Cortex of kidney (tissue), 1 donor: ENCODE measurements around the gene SPATA31D4.
"Not testable (repeated sequence)": the region's sequence is repeated elsewhere in the genome, so short reads cannot be mapped to it uniquely, and the experiment has no call there.

ENCODE experiments used
- DNase-seq: peaks from one replicate; lab custom pipeline; 2025; lab: John Stamatoyannopoulos, UW

SPATA31D4 gene

DNA sequence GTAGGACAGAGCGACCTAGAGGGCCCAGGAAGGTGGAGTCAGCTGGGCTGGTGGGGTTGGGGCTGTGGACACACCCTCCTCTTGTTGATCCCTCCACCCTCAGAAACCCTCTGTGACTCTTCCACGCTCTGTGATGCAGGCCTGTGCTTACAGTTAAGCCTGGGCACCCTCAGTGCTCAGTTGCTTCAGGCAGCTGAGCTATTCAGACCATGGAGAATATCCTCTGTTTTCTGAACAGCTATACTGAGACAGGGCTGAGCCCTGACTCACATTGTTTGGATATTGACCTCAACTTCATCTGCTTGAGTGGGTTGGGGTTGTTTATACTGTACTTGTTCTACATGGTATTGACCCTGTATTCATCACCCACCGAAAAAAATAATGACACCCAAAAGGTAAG is at the start of gene SPATA31D4:
TSS of gene SPATA31D4 (plus strand) at position 124 of the 400 bp plus-strand sequence. CDS start at position 210, 86 bp downstream.
- DNase-seq = not testable (repeated sequence)

DNA sequence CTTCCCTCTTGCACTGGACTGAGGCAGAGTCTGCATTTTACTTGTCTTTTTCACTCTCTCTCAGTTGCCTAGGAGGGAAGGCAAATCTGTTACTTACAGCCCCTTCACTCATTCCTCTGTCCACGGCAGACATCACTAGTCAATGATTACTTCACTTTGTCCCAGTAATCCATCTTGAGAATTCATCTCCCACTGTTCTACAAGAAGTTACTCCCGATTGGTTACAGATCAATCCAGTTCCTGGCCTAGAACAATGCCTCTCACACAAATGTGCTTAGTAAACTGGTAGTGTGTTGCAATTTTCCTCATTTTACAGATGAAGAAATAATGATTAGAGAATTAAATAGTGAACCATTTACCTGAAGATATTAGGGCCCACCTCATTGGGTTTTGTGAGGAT is 49.7 kb upstream of the SPATA31D4 start:
- no peak for DNase-seq

DNA sequence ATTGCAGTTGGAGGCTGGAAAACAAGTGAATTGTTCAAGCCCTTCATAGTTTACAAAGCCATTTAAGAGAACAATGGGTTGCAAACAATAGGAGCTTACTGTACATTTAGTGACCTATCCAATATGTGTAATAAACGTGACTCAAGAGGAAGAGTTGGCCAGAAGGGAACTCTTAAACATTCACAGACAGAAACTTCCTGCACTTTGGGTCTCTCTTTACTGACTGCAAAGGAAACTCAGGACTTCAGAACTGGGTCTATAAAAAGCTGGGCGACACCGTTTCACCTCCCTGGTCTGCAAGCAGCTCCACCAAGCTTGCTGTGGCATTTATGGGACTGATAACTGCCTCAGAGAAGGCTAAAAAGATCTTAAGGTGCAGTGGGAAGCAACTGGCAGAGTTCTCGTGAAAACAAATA is 48.7 kb upstream of the SPATA31D4 start:
- DNase-seq = no peak

DNA sequence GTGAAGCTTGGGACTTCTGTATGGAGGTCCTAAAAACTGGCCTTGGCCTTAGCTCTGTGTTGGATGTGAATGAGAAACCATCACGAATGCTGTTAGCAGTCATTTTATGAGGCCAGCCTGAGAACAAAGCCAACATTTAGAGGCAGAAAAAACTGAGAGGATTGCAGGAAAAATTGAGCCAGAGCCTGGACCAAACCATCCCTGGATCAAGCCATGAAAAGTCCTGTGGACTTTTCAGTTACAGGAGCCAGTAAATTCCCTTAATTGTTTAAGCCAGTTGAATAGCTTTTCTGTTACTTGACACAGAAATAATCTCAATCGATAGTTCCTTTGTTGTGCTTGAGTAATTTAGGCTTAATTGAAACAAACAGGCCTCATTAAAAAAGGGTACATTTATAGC is 42.6 kb upstream of the SPATA31D4 start:
- DNase-seq = no peak

DNA sequence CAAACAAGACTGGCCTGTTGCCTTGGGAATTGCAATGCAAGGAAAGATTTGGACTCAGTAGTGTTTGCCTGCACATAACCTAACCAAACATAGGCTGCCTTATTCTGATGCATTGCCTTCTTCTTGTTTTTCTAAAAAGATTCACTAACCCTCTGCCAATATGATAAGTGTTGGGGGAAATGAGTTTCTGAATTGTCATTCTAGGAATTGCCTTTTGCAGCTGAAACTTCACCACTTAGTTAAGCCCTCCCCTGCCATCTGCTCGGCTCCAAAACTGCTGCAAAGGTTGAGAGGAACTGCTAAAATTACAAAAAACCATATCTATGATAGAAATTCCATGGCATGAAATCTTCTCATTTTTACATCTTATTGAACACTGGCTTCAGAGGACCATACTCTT is 41.6 kb upstream of the SPATA31D4 start:
- DNase-seq = no peak

DNA sequence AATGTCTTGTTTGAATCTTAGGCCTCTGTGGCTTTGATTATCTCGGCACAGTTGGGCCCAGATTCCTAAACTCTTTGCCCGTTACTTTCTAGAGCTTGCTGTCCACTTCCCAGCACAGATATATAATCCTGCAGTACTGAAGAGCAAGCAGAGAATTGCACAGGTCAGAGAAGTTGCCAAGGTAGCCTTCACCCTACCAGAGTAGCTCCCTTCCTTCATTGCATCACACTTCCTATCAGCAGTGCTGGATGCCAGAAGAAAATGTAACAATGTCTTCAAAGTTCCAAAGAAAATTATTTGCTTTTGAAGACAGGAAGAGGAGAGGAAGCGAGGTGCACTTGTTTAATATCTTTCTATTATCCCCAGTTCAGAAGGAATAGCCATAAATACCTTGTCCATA is 38.1 kb upstream of the SPATA31D4 start:
- DNase-seq = no peak

DNA sequence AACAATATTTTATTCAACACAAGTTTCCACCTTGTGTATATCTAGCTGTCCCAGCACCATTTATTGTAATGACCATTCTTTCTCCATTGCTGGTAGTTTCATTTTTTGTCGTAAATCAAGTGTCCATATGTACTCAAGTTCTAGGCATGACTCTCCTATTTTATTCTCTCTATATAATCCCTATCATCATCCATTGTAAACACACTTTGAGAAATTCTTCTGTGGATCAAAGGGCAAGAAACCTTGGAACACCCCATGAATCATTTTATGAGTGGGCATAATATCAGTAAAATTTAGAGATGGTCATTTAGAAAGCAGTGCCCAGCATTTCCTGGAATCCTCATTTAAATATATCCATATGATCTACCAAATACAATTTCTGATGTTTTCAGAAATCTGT is 35.8 kb upstream of the SPATA31D4 start:
- DNase-seq = no peak

DNA sequence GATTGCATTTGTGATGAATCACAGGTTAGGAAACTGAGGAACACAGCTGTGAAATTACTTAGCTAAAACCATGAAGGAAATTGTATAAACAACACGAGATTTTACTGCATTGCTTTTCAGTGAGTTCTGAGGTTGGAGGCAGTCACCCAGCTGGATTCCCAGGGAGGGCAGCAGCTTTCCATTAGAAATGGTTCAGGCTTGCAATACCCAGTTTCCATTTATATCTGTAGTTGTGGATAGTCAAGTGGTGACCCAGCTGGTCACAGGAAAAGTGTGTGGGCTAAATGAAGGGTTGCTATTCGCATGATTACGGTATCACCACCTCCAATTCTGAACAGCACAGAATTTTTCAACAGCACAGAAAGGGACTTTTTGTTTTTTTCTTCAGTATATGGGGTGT is 34.3 kb upstream of the SPATA31D4 start:
- DNase-seq = no peak

DNA sequence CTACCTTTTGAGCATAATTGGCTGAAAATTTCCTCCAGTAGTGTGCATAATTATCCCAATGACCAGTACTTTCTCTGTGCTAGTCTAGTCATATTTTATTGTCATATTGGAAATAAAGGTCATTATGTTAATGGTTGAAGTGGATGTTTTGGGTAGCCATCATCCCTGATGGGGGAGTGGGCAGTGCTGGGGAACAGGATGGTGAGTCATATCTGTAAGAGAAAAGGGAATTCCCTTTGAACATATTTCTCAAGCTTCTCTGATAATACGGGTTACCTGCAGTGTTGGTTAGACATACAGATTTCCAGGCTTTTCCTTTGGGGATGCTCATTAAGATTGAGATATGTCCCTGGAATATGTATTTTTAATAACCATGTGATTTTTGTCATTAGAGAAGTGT is 33.3 kb upstream of the SPATA31D4 start:
- no peak for DNase-seq

DNA sequence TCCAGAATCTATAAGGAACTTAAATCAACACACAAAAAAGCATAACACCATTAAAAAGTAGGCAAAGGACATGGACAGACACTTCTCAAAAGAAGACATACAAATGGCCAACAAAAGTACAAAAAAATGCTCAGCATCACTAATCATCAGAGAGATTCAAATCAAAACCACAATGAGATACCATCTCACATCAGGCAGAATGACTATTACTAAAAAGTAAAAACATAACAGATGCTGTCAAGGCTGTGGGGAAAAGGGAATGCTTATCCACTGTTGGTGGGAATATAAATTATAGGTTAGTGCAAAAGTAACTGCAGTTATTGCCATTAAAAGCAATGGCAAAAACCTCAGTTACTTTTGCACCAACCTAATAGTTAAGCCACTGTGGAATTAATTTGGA is 32.2 kb upstream of the SPATA31D4 start:
- no peak for DNase-seq

DNA sequence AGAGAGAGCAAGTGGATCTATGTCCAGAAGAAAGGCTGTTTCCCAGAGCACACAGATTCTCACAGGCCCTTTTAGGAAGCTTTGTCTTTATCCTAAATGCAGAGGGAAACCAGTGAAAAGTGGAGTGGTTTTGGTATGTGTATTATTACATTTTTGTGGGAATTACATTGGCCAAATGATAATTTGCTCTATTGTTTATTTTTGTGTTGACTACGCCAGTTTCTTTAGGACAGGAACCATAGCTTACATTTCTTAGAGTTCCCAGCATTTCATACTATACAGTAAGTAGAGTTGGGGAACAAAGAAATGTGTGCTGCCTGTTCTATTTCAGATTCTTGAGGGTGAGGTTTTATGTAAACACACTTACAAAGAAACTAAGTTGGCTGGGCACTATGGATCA is 29.4 kb upstream of the SPATA31D4 start:
- DNase-seq = no peak

DNA sequence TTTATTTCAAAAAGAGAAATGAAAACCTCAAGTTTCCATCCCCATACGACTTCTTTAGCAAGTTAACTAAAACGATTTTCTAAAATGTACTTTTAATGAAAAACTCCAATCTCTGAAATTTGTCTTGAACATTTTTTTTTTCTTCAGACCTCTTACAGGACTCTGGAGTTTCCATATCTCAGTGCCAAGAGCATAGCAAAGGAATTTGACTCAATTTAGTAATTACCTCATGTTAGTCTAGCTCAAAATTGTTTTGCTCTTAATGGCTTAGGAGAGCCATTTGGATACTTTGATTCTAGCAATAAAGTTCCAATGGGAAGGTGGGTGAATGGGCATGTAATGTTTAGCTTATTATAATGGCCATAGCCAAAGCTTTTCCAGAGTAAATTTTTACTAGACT is 26.0 kb upstream of the SPATA31D4 start:
- DNase-seq = no peak

DNA sequence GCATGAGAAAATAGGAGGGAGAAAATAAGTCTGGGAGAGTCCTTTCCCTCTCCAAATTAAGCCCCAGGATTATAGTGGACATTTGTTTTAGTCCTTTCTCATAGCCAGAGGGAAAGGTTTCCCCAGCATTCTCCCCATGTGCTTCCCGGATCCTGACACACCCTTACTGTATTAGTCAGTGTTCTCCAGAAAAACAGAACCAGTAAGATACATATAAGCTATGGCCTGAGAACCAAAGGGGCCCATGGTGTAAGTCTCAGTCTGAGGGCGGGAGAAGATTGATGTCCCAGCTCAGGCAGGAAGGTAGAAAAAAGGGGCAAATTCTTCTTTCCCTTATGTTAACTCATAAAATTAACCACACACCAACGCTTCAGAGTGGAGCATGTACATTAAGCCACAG is 25.6 kb upstream of the SPATA31D4 start:
- no peak for DNase-seq

DNA sequence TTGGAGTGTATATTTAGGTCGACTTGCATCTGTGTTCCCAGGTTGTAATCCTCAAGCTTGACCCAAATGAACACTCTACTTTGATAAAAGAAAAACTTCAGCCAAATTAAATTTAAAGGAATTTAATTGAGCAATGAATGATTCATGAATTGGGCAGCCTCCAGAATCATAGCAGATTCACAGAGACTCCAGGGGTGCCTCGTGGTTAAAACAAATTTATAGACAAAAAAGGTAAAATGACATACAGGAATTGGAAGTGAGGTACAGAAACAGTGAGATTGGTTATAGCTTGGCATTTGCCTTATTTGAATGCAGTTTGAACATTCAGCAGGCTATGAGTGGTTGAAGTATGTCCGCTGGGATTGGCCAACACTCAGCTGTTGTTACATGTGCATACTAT is 21.6 kb upstream of the SPATA31D4 start:
- DNase-seq = no peak

DNA sequence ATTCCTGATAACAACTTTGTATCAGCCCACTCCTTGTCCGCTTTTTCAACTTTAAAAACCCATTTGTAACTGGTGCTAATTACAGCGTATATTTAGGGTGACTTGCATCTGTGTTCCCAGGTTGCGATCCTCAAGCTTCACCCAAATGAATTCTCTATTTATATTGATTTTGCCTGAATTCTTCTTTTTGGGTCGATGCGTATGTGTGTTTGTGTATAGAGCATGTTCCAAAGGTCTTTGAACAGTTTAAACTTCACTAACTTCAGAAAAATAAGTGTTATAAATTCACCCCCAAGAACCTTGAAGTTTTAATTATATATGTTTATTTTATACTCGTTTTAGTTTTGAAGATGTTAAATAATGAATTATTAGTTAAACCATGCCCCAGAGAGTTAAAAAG is 16.1 kb upstream of the SPATA31D4 start:
- DNase-seq = no peak

DNA sequence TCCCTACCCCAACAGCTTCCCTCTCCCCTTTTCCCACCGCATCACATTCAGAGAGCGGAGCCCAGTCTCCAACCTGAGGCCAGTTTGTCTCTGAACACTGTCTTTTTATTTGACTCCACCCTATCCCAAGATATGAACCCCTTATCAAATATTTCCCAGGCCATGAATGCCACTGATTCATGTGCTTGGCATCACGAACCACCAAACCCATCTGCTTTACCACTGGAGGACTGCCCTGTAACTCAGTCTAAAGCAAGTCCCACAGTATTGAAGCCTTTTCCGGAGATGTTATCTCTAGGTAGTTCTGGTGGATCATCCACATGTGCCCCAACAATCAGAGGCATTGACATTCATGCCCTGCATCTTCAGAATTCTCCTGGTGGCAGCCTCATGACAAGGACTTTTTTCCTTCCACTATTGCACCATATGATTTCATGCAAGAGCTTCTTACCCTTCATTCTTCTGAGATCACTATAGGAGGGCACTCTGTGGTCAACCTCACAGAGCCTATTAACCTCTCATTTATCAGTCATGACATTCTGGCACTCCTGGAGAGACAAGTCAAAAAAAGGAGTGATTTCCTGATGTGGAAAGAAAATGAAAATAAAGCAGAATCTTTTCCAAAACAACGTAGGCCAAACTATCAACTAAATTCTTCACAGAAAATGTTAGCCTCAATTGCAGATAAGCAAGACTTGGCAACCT is 12.3 kb upstream of the SPATA31D4 start:
- no peak for DNase-seq

DNA sequence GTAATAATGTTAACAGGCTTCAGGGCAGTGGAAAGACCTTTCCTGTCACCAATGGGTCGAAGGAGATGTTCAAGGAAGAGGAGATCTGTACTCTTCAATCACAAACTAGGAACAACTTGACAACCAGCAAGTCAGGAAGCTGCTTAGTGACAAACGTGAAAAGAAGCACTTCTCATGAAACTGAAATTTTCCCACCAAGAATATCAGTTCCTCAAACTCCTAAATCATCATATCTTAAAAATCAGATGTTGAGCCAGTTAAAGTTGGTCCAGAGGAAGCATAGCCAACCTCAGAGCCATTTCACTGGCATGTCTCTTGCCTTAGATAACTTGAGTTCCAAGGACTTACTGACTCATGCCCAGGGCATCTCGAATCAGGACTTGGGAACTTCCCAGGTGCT is 9.7 kb upstream of the SPATA31D4 start:
- DNase-seq = not testable (repeated sequence)

DNA sequence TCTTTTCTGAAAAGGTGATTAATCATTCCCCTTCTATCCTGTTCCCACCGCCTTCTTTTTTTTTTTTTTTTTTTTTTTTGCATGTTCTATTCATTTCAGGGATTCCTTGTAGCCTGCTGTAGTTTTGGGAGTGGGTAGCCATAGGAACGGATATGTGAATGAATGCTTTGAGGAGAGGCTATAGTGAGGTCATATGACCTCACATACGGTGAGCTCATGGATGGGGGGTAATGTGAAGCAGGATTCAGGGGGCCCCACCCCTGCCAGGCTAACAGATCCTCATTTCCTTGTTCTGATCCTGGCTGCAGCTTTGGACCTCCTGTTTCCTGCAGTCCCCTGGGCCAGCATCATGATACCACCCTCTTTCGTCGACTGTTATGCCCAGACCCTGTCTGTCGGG is 1.9 kb downstream of the SPATA31D4 start:
- not testable (repeated sequence) for DNase-seq

DNA sequence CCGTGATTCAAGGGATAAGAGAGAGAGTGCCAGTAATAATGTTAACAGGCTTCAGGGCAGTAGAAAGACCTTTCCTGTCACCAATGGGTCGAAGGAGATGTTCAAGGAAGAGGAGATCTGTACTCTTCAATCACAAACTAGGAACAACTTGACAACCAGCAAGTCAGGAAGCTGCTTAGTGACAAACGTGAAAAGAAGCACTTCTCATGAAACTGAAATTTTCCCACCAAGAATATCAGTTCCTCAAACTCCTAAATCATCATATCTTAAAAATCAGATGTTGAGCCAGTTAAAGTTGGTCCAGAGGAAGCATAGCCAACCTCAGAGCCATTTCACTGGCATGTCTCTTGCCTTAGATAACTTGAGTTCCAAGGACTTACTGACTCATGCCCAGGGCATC is 5.3 kb downstream of the SPATA31D4 start:
- not testable (repeated sequence) for DNase-seq

DNA sequence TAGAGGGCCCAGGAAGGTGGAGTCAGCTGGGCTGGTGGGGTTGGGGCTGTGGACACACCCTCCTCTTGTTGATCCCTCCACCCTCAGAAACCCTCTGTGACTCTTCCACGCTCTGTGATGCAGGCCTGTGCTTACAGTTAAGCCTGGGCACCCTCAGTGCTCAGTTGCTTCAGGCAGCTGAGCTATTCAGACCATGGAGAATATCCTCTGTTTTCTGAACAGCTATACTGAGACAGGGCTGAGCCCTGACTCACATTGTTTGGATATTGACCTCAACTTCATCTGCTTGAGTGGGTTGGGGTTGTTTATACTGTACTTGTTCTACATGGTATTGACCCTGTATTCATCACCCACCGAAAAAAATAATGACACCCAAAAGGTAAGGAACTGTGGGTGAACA is 15.2 kb downstream of the SPATA31D4 start, which contains the start of gene SPATA31D3:
TSS of gene SPATA31D3 (plus strand) at position 108 of the 400 bp plus-strand sequence. CDS start at position 194, 86 bp downstream.
- DNase-seq = not testable (repeated sequence)

DNA sequence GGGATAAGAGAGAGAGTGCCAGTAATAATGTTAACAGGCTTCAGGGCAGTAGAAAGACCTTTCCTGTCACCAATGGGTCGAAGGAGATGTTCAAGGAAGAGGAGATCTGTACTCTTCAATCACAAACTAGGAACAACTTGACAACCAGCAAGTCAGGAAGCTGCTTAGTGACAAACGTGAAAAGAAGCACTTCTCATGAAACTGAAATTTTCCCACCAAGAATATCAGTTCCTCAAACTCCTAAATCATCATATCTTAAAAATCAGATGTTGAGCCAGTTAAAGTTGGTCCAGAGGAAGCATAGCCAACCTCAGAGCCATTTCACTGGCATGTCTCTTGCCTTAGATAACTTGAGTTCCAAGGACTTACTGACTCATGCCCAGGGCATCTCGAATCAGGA is 20.4 kb downstream of the SPATA31D4 start:
- DNase-seq = not testable (repeated sequence)

DNA sequence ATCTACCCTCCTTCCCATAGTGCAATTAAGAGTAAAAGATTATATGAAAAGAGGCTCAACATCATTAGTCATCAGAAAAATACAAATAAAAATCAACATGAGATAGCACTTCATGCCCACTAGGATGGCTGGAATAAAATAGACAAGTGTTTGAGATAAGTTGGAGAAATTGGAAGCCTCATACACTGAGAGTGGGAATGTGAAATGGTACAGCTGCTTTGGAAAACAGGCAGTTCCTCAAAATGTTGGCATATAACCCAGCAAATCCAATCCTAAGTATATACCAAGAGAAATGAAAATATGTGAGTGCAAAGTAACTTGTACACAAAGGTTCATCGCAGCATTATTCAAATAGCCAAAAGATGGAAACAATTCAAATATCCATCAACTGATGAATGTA is 24.9 kb downstream of the SPATA31D4 start:
- DNase-seq = no peak

DNA sequence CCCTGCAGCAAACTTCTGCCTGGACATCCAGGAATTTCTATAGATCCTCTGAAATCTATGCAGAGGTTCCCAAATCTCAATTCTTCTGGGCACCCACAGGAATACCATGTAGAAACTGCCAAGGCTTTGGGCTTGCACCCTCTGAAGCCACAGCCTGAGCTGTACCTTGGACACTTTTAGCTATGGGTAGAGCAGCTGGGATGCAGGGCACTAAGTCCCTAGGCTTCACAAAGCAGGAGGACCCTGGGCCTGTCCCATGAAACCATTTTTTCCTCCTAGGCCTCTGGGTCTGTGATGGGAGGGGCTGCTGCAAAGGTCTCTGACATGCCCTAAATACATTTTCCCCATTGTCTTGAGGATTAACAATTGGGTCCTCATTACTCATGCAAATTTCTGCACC is 27.4 kb downstream of the SPATA31D4 start:
- DNase-seq = no peak
